ENCODE results near the gene RPP14.

The RPP14 gene

DNA sequence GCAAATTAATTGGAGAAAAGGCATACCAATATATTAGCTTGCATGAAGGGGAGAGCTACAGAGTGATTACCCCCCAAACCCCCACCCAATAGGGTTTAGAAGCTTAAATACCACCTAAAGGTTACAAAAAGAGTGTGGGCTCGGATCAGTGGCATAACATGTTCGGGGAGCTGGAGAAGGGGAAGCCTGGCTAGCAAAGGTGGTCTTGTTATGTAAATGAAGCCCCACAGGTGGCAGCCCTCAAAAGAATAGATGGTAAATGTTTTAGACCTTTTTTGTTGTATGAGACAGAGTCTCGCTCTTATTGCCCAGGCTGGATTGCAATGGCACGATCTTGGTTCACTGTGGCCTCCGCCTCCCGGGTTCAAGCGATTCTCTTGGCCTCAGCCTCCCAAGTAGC is 15.7 kb downstream of the RPP14 start:
- no peaks in the 10 kb centered on the region for H3K9me3 ChIP-seq (ENCODE audit: control insufficient read depth, insufficient read depth, low read depth, low read length)
- CTCF ChIA-PET: interaction anchor here (1.1 to 2.5 kb wide), 9 partner anchors 9 to 212 kb away, joined by 3 to 10 read pairs (median 4); no protein-coding TSS in a partner anchor
- POLR2A ChIA-PET: no interaction called here
- H3K4me1 ChIP-seq (ENCODE audit: control insufficient read depth, insufficient read depth, low read length): 0 out of 2 replicates have a peak, but pooled peaks cover 5% of the 10 kb centered on the region
- H3K27ac ChIP-seq (ENCODE audit: extremely low read depth, low read depth, low read length): no peak overlapping the region
- no peak overlapping the region for H3K4me3 ChIP-seq (ENCODE audit: low read depth, low read length)
- peaks cover 7 to 31% of the 10 kb centered on the region in 2 experiments for H3K36me3 ChIP-seq (ENCODE audit: control insufficient read depth in 2 of 2, insufficient read depth in 1 of 2, low read length in 2 of 2)
- no peak for TF ChIP-seq ZNF19 (tag by site-specific recombination; IDR thresholded peaks at IDR 0.05; ENCODE audit: low read depth)
- no peak for TF ChIP-seq KLF7 (tag by site-specific recombination; IDR thresholded peaks at IDR 0.05; ENCODE audit: borderline replicate concordance)
- no peak for TF ChIP-seq FEZF1 (tag by site-specific recombination; IDR thresholded peaks at IDR 0.05)
- TF ChIP-seq ZNF211 (tag by site-specific recombination; IDR thresholded peaks at IDR 0.05; ENCODE audit: low read depth): no peak
- no peak for TF ChIP-seq ZNF585B (tag by site-specific recombination; IDR thresholded peaks at IDR 0.05)
- TF ChIP-seq SETDB1 (IDR thresholded peaks at IDR 0.05; ENCODE audit: insufficient read length, low read length): no peak
- TF ChIP-seq, protein P1, sequence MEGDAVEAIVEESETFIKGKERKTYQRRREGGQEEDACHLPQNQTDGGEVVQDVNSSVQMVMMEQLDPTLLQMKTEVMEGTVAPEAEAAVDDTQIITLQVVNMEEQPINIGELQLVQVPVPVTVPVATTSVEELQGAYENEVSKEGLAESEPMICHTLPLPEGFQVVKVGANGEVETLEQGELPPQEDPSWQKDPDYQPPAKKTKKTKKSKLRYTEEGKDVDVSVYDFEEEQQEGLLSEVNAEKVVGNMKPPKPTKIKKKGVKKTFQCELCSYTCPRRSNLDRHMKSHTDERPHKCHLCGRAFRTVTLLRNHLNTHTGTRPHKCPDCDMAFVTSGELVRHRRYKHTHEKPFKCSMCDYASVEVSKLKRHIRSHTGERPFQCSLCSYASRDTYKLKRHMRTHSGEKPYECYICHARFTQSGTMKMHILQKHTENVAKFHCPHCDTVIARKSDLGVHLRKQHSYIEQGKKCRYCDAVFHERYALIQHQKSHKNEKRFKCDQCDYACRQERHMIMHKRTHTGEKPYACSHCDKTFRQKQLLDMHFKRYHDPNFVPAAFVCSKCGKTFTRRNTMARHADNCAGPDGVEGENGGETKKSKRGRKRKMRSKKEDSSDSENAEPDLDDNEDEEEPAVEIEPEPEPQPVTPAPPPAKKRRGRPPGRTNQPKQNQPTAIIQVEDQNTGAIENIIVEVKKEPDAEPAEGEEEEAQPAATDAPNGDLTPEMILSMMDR (tag by site-specific recombination; IDR thresholded peaks at IDR 0.05): no peak
- TF ChIP-seq, protein P2, sequence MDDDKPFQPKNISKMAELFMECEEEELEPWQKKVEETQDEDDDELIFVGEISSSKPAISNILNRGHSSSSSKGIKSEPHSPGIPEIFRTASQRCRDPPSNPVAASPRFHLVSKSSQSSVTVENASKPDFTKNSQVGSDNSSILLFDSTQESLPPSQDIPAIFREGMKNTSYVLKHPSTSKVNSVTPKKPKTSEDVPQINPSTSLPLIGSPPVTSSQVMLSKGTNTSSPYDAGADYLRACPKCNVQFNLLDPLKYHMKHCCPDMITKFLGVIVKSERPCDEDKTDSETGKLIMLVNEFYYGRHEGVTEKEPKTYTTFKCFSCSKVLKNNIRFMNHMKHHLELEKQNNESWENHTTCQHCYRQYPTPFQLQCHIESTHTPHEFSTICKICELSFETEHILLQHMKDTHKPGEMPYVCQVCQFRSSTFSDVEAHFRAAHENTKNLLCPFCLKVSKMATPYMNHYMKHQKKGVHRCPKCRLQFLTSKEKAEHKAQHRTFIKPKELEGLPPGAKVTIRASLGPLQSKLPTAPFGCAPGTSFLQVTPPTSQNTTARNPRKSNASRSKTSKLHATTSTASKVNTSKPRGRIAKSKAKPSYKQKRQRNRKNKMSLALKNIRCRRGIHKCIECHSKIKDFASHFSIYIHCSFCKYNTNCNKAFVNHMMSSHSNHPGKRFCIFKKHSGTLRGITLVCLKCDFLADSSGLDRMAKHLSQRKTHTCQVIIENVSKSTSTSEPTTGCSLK (tag by site-specific recombination; IDR thresholded peaks at IDR 0.05): no peak
- no peak for TF ChIP-seq GLIS1 (tag by site-specific recombination; IDR thresholded peaks at IDR 0.05)
- no peak for TF ChIP-seq ZBTB44 (tag by site-specific recombination; IDR thresholded peaks at IDR 0.05)

DNA sequence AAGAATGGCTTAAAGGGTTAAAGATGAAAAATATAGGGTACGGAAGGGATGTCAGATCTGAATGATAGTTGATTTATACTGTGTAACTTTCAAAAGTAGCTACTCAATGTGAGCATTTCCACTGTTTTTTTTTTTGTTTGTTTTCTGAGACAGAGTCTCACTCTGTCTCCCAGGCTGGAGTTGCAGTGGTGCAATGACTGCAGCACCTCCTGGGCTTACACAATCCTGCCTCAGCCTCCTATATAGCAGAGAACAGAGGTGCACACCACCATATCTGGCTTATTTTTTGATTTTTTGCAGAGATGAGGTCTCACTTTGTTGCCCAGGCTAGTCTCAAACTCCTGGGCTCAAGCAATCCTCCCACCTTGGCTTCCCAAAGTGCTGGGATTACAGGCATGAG is 16.7 kb downstream of the RPP14 start:
- H3K36me3 ChIP-seq (ENCODE audit: control insufficient read depth in 2 of 2, insufficient read depth in 1 of 2, low read length in 2 of 2): peaks cover 7 to 21% of the 10 kb centered on the region in 2 experiments
- ChIA-PET CTCF (interaction anchor here (0.9 to 1.9 kb wide), 3 partner anchors 17 to 94 kb away, joined by 3 to 5 read pairs (median 4); partner anchors contain the start of genes HTD2 and RPP14), POLR2A (no interaction called here)
- TF ChIP-seq GLI2 (tag by site-specific recombination; IDR thresholded peaks at IDR 0.05; ENCODE audit: borderline replicate concordance, low read depth) (no peak), ZBTB1 (tag by site-specific recombination; IDR thresholded peaks at IDR 0.05) (no peak), ZSCAN23 (tag by site-specific recombination; IDR thresholded peaks at IDR 0.05) (no peak)
- 0 out of 2 replicates have a peak, but pooled peaks cover 5% of the 10 kb centered on the region for H3K4me1 ChIP-seq (ENCODE audit: control insufficient read depth, insufficient read depth, low read length)
- H3K9me3 ChIP-seq (ENCODE audit: control insufficient read depth, insufficient read depth, low read depth, low read length): no peaks in the 10 kb centered on the region
- H3K4me3 ChIP-seq (ENCODE audit: low read depth, low read length): no peak overlapping the region
- no peak overlapping the region for H3K27ac ChIP-seq (ENCODE audit: extremely low read depth, low read depth, low read length)

GRCh38 chr3:58323529-58324390 is 17.7 kb downstream of the RPP14 start:
- POLR2A ChIA-PET: no interaction called here
- Histone ChIP-seq H3K27ac (ENCODE audit: extremely low read depth, low read depth, low read length) (no peak overlapping the region), H3K9me3 (ENCODE audit: control insufficient read depth, insufficient read depth, low read depth, low read length) (no peaks in the 10 kb centered on the region), H3K36me3 (ENCODE audit: control insufficient read depth in 2 of 2, insufficient read depth in 1 of 2, low read length in 2 of 2) (peaks cover 1 to 13% of the 10 kb centered on the region in 2 experiments), H3K4me3 (ENCODE audit: low read depth, low read length) (no peak overlapping the region), H3K4me1 (ENCODE audit: control insufficient read depth, insufficient read depth, low read length) (0 out of 2 replicates have a peak, but pooled peaks cover 5% of the 10 kb centered on the region)
- TF ChIP-seq ZNF398 (tag by site-specific recombination; IDR thresholded peaks at IDR 0.05) (no peak), ZNF426 (tag by site-specific recombination; IDR thresholded peaks at IDR 0.05) (no peak), ZNF624 (tag by site-specific recombination; IDR thresholded peaks at IDR 0.05) (no peak), ZNF223 (tag by site-specific recombination; IDR thresholded peaks at IDR 0.05) (no peak), ZNF654 (tag by site-specific recombination; IDR thresholded peaks at IDR 0.05; ENCODE audit: low read depth) (no peak), PBX3 (CRISPR knock-in tag; IDR thresholded peaks at IDR 0.05) (no peak), ZNF776 (tag by site-specific recombination; IDR thresholded peaks at IDR 0.05; ENCODE audit: borderline replicate concordance) (no peak)
- CTCF ChIA-PET: interaction anchor here (0.9 to 3.2 kb wide), 3 partner anchors 18 to 169 kb away, joined by 4 to 14 read pairs (median 5); partner anchors contain the start of genes HTD2 and RPP14

Data from HEK293 (cell line).